Liver (tissue), 3 donors: Measurements from ENCODE around the gene IFT172.

ENCODE experiments used
- ATF3 ChIP-seq: IDR thresholded peaks from 2 replicates; pipeline ENCODE4 v1.6.1; 2016; ENCODE audit warnings: antibody characterized with exemption
- CTCF ChIP-seq: fragments of 150-350 bp; IDR thresholded peaks from 2 replicates; pipeline ENCODE4 v1.5.1; 2017; ENCODE audit warnings: improper control_type of control experiment, low read depth, low read length; ENCODE audit not compliant: missing input control
- EGR1 ChIP-seq, 2 donors: IDR thresholded peaks; 2 replicates each; pipeline ENCODE4 v1.6.1; 2016 to 2018; ENCODE audit warnings: antibody characterized with exemption in 2 of 2, low read depth in 2 of 2
- GABPA ChIP-seq, 2 donors: IDR thresholded peaks in 1 of 2; conservative IDR thresholded peaks in 1 of 2; 2 replicates each; pipeline ENCODE4 v1.6.1; 2016; ENCODE audit warnings: antibody characterized with exemption in 2 of 2, mild to moderate bottlenecking in 1 of 2, moderate library complexity in 1 of 2
- RXRA ChIP-seq, 2 donors: IDR thresholded peaks; 2 replicates each; pipeline ENCODE4 v1.6.1; 2017 to 2018; ENCODE audit warnings: antibody characterized with exemption in 2 of 2, mild to moderate bottlenecking in 1 of 2
- donor health status: healthy.
- donor health status: healthy.

DNA sequence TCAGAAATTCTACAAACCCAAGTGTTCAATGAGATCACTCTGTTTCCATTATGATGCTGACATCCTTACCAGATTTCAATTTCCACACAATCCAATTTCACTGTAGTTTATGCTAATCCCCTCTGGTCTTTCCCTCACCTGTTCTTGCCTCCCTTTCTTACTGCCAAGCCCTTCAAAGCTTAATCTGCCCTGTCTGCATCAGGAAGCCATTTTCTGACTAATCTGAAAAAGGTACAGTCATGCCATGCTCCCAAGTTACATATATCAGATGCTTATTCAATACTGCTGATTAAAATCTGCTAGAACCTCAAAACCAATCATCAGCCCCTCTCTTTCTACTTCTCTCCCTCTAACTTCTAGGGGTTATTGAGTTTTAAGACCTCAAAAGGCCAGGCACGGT is 38.4 kb downstream of the IFT172 start:
- TF ChIP-seq CTCF (no peak), GABPA (IDR thresholded peaks at IDR 0.05 in 1 of 2, conservative IDR thresholded peaks at IDR 0.05 in 1 of 2) (no peak), ATF3 (no peak), RXRA (IDR thresholded peaks at IDR 0.05) (no peak), EGR1 (IDR thresholded peaks at IDR 0.05; ENCODE audit: low read depth in 2 of 2) (no peak)
